ENCODE results near the gene ZC3HAV1.

GRCh38 chr7:139044813-139045794 lies 64.4 kb downstream of the ZC3HAV1 start:
- TF ChIP-seq CTCF (IDR thresholded peaks at IDR 0.05; ENCODE audit: low read length) (no peak), EZH2 (IDR thresholded peaks at IDR 0.05; ENCODE audit: borderline replicate concordance, low read length) (no peak)

All from OCI-LY1 (cell line).